ENCODE results near the gene HMX1. TPM values are rescaled to one million over a fixed set of nuclear protein-coding genes. Genes with fewer than 3 reads are reported as not detected.

HMX1 gene
- total RNA-seq, 1 donor from 2014 or later: not detected

- Mint-ChIP-seq H3K27ac (no peak overlapping the region), H3K9me3 (no peaks in the 10 kb centered on the region), H3K4me3 (no peak overlapping the region), H3K36me3 (ENCODE audit: low read depth) (no peaks in the 10 kb centered on the region), H3K4me1 (peaks cover 2% of the 10 kb centered on the region), H3K27me3 (peaks cover 62% of the 10 kb centered on the region)
- intact Hi-C loops (cut with micrococcal nuclease): no loop called here
- DNase-seq (no peak), ATAC-seq (ENCODE audit: low read depth) (no peak)
- TF ChIP-seq, protein P1, sequence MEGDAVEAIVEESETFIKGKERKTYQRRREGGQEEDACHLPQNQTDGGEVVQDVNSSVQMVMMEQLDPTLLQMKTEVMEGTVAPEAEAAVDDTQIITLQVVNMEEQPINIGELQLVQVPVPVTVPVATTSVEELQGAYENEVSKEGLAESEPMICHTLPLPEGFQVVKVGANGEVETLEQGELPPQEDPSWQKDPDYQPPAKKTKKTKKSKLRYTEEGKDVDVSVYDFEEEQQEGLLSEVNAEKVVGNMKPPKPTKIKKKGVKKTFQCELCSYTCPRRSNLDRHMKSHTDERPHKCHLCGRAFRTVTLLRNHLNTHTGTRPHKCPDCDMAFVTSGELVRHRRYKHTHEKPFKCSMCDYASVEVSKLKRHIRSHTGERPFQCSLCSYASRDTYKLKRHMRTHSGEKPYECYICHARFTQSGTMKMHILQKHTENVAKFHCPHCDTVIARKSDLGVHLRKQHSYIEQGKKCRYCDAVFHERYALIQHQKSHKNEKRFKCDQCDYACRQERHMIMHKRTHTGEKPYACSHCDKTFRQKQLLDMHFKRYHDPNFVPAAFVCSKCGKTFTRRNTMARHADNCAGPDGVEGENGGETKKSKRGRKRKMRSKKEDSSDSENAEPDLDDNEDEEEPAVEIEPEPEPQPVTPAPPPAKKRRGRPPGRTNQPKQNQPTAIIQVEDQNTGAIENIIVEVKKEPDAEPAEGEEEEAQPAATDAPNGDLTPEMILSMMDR (IDR thresholded peaks at IDR 0.05): no peak
- POLR2A ChIA-PET: no interaction called here
- CTCF ChIA-PET: no interaction called here
Measured at GRCh38 chr4:8866828-8867623, 4.6 kb downstream of the HMX1 start.

GRCh38 chr4:8866421-8866820 lies 5.2 kb downstream of the HMX1 start:
- POLR2A ChIA-PET: no interaction called here
- Mint-ChIP-seq H3K9me3 (no peaks in the 10 kb centered on the region), H3K27ac (no peak overlapping the region), H3K4me3 (no peak overlapping the region), H3K36me3 (ENCODE audit: low read depth) (no peaks in the 10 kb centered on the region), H3K27me3 (peaks cover 62% of the 10 kb centered on the region), H3K4me1 (peaks cover 2% of the 10 kb centered on the region)
- CTCF ChIA-PET: no interaction called here
- no peak for ATAC-seq (ENCODE audit: low read depth)
- intact Hi-C loops (cut with micrococcal nuclease): no loop called here
- no peak for DNase-seq
- TF ChIP-seq, protein P1 (IDR thresholded peaks at IDR 0.05): no peak

- ChIA-PET CTCF (no interaction called here), POLR2A (no interaction called here)
- H3K9me3 Mint-ChIP-seq: no peaks in the 10 kb centered on the region
- DNase-seq (no peak), ATAC-seq (ENCODE audit: low read depth) (no peak)
- TF ChIP-seq, protein P1 (IDR thresholded peaks at IDR 0.05): no peak
- H3K27ac Mint-ChIP-seq: no peak overlapping the region
- H3K27me3 Mint-ChIP-seq: peaks cover 62% of the 10 kb centered on the region
- no peak overlapping the region for H3K4me3 Mint-ChIP-seq
- intact Hi-C loops (cut with micrococcal nuclease): no loop called here
- peaks cover 2% of the 10 kb centered on the region for H3K4me1 Mint-ChIP-seq
- no peaks in the 10 kb centered on the region for H3K36me3 Mint-ChIP-seq (ENCODE audit: low read depth)
Measured at GRCh38 chr4:8865681-8866310, 5.8 kb downstream of the HMX1 start.

- DNase-seq (no peak), ATAC-seq (ENCODE audit: low read depth) (no peak)
- ChIA-PET CTCF (no interaction called here), POLR2A (no interaction called here)
- peaks cover 60% of the 10 kb centered on the region for H3K27me3 Mint-ChIP-seq
- no peaks in the 10 kb centered on the region for H3K36me3 Mint-ChIP-seq (ENCODE audit: low read depth)
- TF ChIP-seq, protein P1 (IDR thresholded peaks at IDR 0.05): no peak
- H3K4me1 Mint-ChIP-seq: no peaks in the 10 kb centered on the region
- no peak overlapping the region for H3K4me3 Mint-ChIP-seq
- no peak overlapping the region for H3K27ac Mint-ChIP-seq
- H3K9me3 Mint-ChIP-seq: no peaks in the 10 kb centered on the region
- intact Hi-C loops (cut with micrococcal nuclease): no loop called here
Measured at GRCh38 chr4:8864912-8865680, 6.5 kb downstream of the HMX1 start.

Measured in activated B cell treated with CpG ODN at 0.5 μM for 24 hours (primary cell).